Choroid plexus epithelial cell (primary cell): ENCODE data around the gene FICD.

Experiments used
- DNase-seq: peaks from one replicate; pipeline ENCODE4 v3.0.0-alpha.2; 2010; ENCODE audit warnings: low read depth
- H3K4me3 ChIP-seq: 2 replicates; pipeline ENCODE4 v1.5.1; 2011; ENCODE audit warnings: low read depth, mild to moderate bottlenecking, control low read depth, low read length, moderate library complexity
- TF ChIP-seq, protein P1 (sequence below): conservative IDR thresholded peaks from 2 replicates; pipeline ENCODE4 v1.5.1; 2011; ENCODE audit warnings: low read depth, mild to moderate bottlenecking, control low read depth, inconsistent platforms, low read length, moderate library complexity

The FICD gene

DNA sequence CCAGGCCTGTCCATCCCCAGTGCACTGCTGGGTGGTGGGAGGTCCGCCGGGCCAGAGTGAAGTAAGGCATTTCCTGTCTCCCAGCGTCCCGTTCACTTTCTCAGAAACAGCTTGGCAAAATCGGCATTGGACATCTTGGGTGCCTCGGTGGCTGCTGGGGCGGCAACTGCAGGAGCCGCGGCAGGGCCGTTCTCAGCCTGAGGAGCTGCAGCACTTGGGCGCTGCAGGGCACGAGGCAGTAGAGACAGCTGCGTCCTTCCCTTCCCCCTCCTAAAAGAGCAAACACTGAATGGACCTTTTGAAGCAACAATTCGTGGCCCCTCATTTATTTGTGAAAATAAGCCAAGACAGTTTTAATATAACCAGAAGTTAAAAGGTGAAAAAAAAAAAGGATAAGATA, 8.3 kb downstream of the FICD start:
- no peak overlapping the region for H3K4me3 ChIP-seq
- TF ChIP-seq, protein P1, sequence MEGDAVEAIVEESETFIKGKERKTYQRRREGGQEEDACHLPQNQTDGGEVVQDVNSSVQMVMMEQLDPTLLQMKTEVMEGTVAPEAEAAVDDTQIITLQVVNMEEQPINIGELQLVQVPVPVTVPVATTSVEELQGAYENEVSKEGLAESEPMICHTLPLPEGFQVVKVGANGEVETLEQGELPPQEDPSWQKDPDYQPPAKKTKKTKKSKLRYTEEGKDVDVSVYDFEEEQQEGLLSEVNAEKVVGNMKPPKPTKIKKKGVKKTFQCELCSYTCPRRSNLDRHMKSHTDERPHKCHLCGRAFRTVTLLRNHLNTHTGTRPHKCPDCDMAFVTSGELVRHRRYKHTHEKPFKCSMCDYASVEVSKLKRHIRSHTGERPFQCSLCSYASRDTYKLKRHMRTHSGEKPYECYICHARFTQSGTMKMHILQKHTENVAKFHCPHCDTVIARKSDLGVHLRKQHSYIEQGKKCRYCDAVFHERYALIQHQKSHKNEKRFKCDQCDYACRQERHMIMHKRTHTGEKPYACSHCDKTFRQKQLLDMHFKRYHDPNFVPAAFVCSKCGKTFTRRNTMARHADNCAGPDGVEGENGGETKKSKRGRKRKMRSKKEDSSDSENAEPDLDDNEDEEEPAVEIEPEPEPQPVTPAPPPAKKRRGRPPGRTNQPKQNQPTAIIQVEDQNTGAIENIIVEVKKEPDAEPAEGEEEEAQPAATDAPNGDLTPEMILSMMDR: no peak
- no peak for DNase-seq

GRCh38 chr12:108525681-108526080, 10.6 kb downstream of the FICD start:
- TF ChIP-seq, protein P1: no peak

DNA sequence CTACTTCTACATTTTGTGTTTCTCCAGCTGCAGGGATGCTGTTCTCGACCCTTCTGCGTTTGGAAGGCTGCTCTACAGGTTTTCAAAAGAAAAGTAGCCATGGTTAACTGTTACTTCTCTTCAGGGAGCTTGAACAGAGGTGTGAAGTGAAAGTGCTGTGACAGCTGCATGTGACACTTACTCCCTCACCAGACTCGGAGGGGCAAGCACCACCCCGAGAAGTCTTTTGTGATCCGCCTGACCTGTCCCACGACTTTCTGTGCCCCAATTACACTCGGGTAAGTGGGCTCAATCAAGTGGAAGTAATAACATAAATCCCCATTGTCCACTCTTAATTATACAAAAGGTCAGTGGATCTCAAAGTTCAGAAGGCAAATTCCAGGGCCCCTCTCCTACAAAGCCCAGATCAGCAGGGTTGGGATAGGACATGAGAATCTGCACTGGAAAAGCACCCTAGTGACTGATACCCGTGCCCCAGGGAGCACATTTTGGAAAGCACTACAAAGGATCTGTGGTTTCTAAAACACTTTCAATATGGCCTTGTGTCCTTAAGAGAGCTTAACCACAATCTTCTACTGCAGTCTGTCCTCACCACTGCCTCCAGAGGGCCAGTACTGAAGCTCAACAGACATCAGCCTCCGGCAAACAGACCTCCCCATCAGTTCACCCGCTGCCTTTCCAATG, 11.5 kb downstream of the FICD start:
- DNase-seq: peak; percentile 65
- TF ChIP-seq, protein P1: peak; percentile 51
- H3K4me3 ChIP-seq: no peak overlapping the region

More at GRCh38 chr12:108525681-108526080, 10.6 kb downstream of the FICD start:
- no peak overlapping the region for H3K4me3 ChIP-seq
- DNase-seq: peak; percentile 8

- TF ChIP-seq, protein P1: no peak
- DNase-seq: no peak
- no peak overlapping the region for H3K4me3 ChIP-seq
Measured at GRCh38 chr12:108527166-108527496, 12.1 kb downstream of the FICD start.

GRCh38 chr12:108530161-108530560, 15.1 kb downstream of the FICD start:
- TF ChIP-seq, protein P1: no peak
- DNase-seq: no peak
- H3K4me3 ChIP-seq: no peak overlapping the region

DNA sequence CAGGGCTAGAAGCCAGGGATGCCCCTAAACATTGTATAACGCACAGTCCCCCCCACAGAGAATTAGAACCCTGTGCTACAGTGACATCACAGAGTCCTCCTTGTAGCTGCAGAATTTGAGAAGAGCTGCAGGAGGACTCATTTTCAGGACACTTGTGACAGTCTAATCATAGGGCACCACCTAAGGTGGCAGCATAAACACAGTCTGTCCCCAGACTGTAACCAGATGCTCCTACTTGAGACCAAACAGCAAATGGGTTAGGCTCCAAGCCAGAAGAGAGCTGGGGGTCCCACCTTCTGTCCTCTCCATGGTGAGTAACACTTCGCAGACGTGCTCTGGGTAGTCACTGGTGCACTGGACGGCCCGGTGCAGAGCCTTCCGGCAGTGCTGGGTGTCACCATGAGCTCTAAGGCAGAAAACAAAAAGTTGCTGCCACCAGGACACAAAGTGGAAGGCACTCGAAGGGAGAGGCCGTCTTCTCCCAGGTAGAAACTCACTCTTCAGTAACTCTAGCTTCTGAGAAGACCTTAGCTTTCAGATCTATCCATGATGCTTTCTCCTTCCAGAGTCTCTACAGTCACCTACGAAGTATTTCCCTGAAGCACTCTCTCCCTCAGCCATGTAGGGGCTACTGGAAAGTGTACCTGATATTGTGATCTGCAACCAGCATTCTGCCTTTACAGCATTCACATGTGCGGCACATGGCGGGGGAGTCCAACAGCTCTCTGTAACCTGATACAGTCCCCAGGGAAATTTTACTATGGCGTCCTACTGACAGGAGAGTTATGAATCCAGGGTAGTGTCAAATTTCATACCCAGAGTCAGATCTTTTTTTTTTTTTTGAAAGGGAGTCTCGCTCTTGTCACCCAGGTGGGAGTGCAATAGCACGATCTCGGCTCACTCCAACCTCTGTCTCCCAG, 17.1 kb downstream of the FICD start:
- DNase-seq: peak; percentile 78
- TF ChIP-seq, protein P1: no peak
- no peak overlapping the region for H3K4me3 ChIP-seq

DNA sequence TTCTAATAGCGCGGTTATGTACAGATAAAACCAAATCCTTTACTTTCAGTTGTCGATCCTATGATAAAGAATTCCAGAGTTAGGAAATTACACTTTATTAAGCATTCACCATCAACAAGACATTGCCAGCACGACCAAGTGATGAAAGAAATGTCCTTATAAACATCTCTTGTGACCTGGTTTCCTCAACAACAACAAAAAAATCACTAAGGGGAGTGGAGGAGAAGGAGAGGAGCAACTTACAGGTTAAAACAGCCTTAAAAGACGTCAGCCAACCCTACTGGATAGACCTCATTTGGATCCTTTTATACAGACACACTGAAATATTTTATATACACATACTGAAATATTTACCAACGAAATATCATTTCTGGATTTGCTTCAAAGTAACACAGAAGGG, 23.1 kb downstream of the FICD start:
- TF ChIP-seq, protein P1: no peak
- H3K4me3 ChIP-seq: no peak overlapping the region
- no peak for DNase-seq
